SK-N-SH treated with all-trans-retinoic acid at 6 μM for 48 hours (cell line): Measurements from ENCODE around the gene ZC3H15.

Experiments used
- ATAC-seq: fragments of 200-7000 bp; cut with Tn5 transposase; 3 replicates; pipeline ENCODE4 v1.9.1; 2020; ENCODE audit warnings: mild to moderate bottlenecking, moderate library complexity
- ARNTL ChIP-seq: fragments of 450-650 bp; formaldehyde crosslinking; IDR thresholded peaks from 2 replicates; pipeline ENCODE4 v1.5.0; 2020; ENCODE audit warnings: low read depth, mild to moderate bottlenecking, moderate library complexity, borderline replicate concordance
- BACH2 ChIP-seq: fragments of 250-450 bp; sonication (Bioruptor Pico); IDR thresholded peaks from 2 replicates; pipeline ENCODE4 v1.9.0; 2021; ENCODE audit warnings: mild to moderate bottlenecking, borderline replicate concordance
- CSDC2 ChIP-seq: fragments of 250-450 bp; sonication (Bioruptor Pico); IDR thresholded peaks from 2 replicates; pipeline ENCODE4 v1.5.0; 2020; ENCODE audit warnings: mild to moderate bottlenecking, moderate library complexity
- ESRRG ChIP-seq: fragments of 250-450 bp; sonication (Bioruptor Pico); IDR thresholded peaks from 2 replicates; pipeline ENCODE4 v1.6.1; 2021; ENCODE audit warnings: mild to moderate bottlenecking
- GLIS3 ChIP-seq: fragments of 250-450 bp; sonication (Bioruptor Pico); IDR thresholded peaks from 2 replicates; pipeline ENCODE4 v1.5.0; 2020; ENCODE audit warnings: mild to moderate bottlenecking, moderate library complexity
- ISL1 ChIP-seq: fragments of 250-450 bp; sonication (Bioruptor Pico); IDR thresholded peaks from 2 replicates; pipeline ENCODE4 v2.1.2; 2022; ENCODE audit warnings: mild to moderate bottlenecking, moderate library complexity
- OSR1 ChIP-seq: fragments of 250-450 bp; sonication (Bioruptor Pico); IDR thresholded peaks from 2 replicates; pipeline ENCODE4 v1.8.0; 2022; ENCODE audit warnings: moderate library complexity, mild to moderate bottlenecking, inconsistent platforms
- PPARA ChIP-seq: fragments of 250-450 bp; sonication (Bioruptor Pico); IDR thresholded peaks from 2 replicates; pipeline ENCODE4 v1.5.0; 2020; ENCODE audit warnings: mild to moderate bottlenecking, borderline replicate concordance
- RARB ChIP-seq: fragments of 250-450 bp; sonication (Bioruptor Pico); IDR thresholded peaks from 2 replicates; pipeline ENCODE4 v1.8.0; 2021; ENCODE audit warnings: mild to moderate bottlenecking, moderate library complexity
- TCF4 ChIP-seq: fragments of 250-450 bp; sonication (Bioruptor Pico); IDR thresholded peaks from 2 replicates; pipeline ENCODE4 v1.8.0; 2021; ENCODE audit warnings: mild to moderate bottlenecking, moderate library complexity, borderline replicate concordance
- TOX ChIP-seq: fragments of 250-450 bp; sonication (Bioruptor Pico); IDR thresholded peaks from 2 replicates; pipeline ENCODE4 v1.8.0; 2021; ENCODE audit warnings: mild to moderate bottlenecking, moderate library complexity, borderline replicate concordance
- ZC3H10 ChIP-seq: fragments of 250-450 bp; sonication (Bioruptor Pico); IDR thresholded peaks from 2 replicates; pipeline ENCODE4 v1.5.1; 2021; ENCODE audit warnings: mild to moderate bottlenecking, moderate library complexity
- ZFP3 ChIP-seq: fragments of 250-450 bp; sonication (Bioruptor Pico); IDR thresholded peaks from 2 replicates; pipeline ENCODE4 v1.5.0; 2020; ENCODE audit warnings: mild to moderate bottlenecking, moderate library complexity
- ZFP30 ChIP-seq: fragments of 450-650 bp; formaldehyde crosslinking; IDR thresholded peaks from 2 replicates; pipeline ENCODE4 v1.5.0; 2022; ENCODE audit warnings: mild to moderate bottlenecking, moderate library complexity
- ZNF565 ChIP-seq: fragments of 450-650 bp; formaldehyde crosslinking; conservative IDR thresholded peaks from 2 replicates; pipeline ENCODE4 v1.5.0; 2020; ENCODE audit warnings: low read depth, mild to moderate bottlenecking, moderate library complexity
- ZNF70 ChIP-seq: fragments of 450-650 bp; formaldehyde crosslinking; IDR thresholded peaks from 2 replicates; pipeline ENCODE4 v1.5.0; 2020; ENCODE audit warnings: mild to moderate bottlenecking, moderate library complexity
- ZNF8 ChIP-seq: fragments of 450-650 bp; formaldehyde crosslinking; IDR thresholded peaks from 2 replicates; pipeline ENCODE4 v1.5.0; 2020; ENCODE audit warnings: mild to moderate bottlenecking, moderate library complexity
- TF ChIP-seq, protein P1 (sequence below): fragments of 250-450 bp; sonication (Bioruptor Pico); IDR thresholded peaks from 2 replicates; pipeline ENCODE4 v1.5.0; 2020; ENCODE audit warnings: mild to moderate bottlenecking, moderate library complexity
- TF ChIP-seq, protein P2 (sequence below): fragments of 250-450 bp; sonication (Bioruptor Pico); IDR thresholded peaks from 2 replicates; pipeline ENCODE4 v1.8.0; 2021; ENCODE audit warnings: low read depth, mild to moderate bottlenecking, moderate library complexity, borderline replicate concordance
- TF ChIP-seq, protein P3 (sequence below): fragments of 250-450 bp; sonication (Bioruptor Pico); IDR thresholded peaks from 2 replicates; pipeline ENCODE4 v1.5.1; 2021; ENCODE audit warnings: mild to moderate bottlenecking, moderate library complexity
- TF ChIP-seq, protein P4 (sequence below): fragments of 250-450 bp; sonication (Bioruptor Pico); IDR thresholded peaks from 2 replicates; pipeline ENCODE4 v1.5.1; 2020; ENCODE audit warnings: low read depth, mild to moderate bottlenecking, moderate library complexity
- TF ChIP-seq, protein P5 (sequence below): fragments of 250-450 bp; sonication (Bioruptor Pico); IDR thresholded peaks from 2 replicates; pipeline ENCODE4 v1.8.0; 2020; ENCODE audit warnings: mild to moderate bottlenecking, moderate library complexity, borderline replicate concordance

ZC3H15 gene

DNA sequence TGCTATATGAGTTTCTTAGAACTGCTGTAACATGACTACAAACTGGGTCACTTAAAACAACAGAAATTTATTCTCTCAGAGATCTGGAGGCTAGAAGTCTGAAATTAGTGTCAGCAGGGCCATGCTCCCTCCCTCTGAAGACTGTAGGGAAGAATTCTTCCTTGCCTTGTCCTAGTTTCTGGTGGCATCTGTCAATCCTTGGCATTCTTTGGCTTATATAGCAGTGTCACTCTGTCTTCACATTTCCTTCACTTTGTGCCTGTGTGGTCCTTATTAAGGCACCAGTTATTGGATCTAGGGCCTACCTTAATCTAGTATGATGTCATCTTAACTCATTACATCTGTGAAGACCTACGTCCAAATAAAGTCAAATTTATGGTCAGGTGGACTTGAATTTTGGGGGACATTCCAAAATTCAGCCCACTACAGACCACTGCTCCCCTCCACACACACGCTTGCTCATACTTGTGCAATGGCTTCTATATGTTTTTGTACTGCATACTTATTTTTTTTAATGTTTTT is 7.6 kb downstream of the ZC3H15 start (continued):
- no peak for TF ChIP-seq TCF4 (CRISPR knock-in tag)
- no peak for TF ChIP-seq ZNF70 (CRISPR knock-in tag)
- no peak for TF ChIP-seq ZFP30
- no peak for TF ChIP-seq GLIS3
- no peak for TF ChIP-seq BACH2
- no peak for TF ChIP-seq ISL1 (CRISPR knock-in tag)
- no peak for TF ChIP-seq TOX (CRISPR knock-in tag)
- no peak for TF ChIP-seq ZNF565 (CRISPR knock-in tag)
- TF ChIP-seq, protein P1, sequence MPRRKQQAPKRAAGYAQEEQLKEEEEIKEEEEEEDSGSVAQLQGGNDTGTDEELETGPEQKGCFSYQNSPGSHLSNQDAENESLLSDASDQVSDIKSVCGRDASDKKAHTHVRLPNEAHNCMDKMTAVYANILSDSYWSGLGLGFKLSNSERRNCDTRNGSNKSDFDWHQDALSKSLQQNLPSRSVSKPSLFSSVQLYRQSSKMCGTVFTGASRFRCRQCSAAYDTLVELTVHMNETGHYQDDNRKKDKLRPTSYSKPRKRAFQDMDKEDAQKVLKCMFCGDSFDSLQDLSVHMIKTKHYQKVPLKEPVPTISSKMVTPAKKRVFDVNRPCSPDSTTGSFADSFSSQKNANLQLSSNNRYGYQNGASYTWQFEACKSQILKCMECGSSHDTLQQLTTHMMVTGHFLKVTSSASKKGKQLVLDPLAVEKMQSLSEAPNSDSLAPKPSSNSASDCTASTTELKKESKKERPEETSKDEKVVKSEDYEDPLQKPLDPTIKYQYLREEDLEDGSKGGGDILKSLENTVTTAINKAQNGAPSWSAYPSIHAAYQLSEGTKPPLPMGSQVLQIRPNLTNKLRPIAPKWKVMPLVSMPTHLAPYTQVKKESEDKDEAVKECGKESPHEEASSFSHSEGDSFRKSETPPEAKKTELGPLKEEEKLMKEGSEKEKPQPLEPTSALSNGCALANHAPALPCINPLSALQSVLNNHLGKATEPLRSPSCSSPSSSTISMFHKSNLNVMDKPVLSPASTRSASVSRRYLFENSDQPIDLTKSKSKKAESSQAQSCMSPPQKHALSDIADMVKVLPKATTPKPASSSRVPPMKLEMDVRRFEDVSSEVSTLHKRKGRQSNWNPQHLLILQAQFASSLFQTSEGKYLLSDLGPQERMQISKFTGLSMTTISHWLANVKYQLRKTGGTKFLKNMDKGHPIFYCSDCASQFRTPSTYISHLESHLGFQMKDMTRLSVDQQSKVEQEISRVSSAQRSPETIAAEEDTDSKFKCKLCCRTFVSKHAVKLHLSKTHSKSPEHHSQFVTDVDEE (CRISPR knock-in tag), result no peak
- TF ChIP-seq ESRRG (CRISPR knock-in tag), result no peak

DNA sequence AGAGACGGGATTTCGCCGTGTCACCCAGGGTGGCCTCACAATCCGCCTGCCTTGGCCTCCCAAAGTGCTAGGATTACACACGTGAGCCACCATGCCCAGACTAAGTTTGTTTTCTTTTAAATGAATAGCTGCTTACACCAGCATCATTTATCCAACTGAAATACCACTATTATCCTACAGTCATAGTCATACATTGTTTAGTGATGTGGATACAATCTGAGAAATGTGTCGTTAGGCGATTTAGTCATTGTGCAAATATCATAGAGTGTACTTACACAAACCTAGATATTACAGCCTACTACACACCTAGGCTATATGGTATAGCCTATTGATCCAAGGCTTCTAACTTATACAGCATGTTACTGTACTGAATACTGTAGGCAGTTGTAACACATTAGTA is 10.3 kb downstream of the ZC3H15 start:
- ATAC-seq, result no peak
- TF ChIP-seq PPARA (no peak), ARNTL (CRISPR knock-in tag) (no peak), ZFP3 (CRISPR knock-in tag) (no peak), RARB (CRISPR knock-in tag) (no peak), TOX (CRISPR knock-in tag) (no peak), ISL1 (CRISPR knock-in tag) (no peak), TCF4 (CRISPR knock-in tag) (no peak), OSR1 (CRISPR knock-in tag) (no peak), CSDC2 (CRISPR knock-in tag) (no peak), ZNF8 (CRISPR knock-in tag) (no peak), ZNF565 (CRISPR knock-in tag) (no peak), ZFP30 (no peak), GLIS3 (no peak), ZC3H10 (CRISPR knock-in tag) (no peak), BACH2 (no peak)
- TF ChIP-seq, protein P2, sequence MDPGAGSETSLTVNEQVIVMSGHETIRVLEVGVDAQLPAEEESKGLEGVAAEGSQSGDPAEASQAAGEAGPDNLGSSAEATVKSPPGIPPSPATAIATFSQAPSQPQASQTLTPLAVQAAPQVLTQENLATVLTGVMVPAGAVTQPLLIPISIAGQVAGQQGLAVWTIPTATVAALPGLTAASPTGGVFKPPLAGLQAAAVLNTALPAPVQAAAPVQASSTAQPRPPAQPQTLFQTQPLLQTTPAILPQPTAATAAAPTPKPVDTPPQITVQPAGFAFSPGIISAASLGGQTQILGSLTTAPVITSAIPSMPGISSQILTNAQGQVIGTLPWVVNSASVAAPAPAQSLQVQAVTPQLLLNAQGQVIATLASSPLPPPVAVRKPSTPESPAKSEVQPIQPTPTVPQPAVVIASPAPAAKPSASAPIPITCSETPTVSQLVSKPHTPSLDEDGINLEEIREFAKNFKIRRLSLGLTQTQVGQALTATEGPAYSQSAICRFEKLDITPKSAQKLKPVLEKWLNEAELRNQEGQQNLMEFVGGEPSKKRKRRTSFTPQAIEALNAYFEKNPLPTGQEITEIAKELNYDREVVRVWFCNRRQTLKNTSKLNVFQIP, result no peak
- TF ChIP-seq, protein P3, sequence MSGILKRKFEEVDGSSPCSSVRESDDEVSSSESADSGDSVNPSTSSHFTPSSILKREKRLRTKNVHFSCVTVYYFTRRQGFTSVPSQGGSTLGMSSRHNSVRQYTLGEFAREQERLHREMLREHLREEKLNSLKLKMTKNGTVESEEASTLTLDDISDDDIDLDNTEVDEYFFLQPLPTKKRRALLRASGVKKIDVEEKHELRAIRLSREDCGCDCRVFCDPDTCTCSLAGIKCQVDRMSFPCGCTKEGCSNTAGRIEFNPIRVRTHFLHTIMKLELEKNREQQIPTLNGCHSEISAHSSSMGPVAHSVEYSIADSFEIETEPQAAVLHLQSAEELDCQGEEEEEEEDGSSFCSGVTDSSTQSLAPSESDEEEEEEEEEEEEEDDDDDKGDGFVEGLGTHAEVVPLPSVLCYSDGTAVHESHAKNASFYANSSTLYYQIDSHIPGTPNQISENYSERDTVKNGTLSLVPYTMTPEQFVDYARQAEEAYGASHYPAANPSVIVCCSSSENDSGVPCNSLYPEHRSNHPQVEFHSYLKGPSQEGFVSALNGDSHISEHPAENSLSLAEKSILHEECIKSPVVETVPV (CRISPR knock-in tag), result no peak
- TF ChIP-seq, protein P4, sequence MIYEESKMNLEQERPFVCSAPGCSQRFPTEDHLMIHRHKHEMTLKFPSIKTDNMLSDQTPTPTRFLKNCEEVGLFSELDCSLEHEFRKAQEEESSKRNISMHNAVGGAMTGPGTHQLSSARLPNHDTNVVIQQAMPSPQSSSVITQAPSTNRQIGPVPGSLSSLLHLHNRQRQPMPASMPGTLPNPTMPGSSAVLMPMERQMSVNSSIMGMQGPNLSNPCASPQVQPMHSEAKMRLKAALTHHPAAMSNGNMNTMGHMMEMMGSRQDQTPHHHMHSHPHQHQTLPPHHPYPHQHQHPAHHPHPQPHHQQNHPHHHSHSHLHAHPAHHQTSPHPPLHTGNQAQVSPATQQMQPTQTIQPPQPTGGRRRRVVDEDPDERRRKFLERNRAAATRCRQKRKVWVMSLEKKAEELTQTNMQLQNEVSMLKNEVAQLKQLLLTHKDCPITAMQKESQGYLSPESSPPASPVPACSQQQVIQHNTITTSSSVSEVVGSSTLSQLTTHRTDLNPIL (CRISPR knock-in tag), result no peak
- TF ChIP-seq, protein P5, sequence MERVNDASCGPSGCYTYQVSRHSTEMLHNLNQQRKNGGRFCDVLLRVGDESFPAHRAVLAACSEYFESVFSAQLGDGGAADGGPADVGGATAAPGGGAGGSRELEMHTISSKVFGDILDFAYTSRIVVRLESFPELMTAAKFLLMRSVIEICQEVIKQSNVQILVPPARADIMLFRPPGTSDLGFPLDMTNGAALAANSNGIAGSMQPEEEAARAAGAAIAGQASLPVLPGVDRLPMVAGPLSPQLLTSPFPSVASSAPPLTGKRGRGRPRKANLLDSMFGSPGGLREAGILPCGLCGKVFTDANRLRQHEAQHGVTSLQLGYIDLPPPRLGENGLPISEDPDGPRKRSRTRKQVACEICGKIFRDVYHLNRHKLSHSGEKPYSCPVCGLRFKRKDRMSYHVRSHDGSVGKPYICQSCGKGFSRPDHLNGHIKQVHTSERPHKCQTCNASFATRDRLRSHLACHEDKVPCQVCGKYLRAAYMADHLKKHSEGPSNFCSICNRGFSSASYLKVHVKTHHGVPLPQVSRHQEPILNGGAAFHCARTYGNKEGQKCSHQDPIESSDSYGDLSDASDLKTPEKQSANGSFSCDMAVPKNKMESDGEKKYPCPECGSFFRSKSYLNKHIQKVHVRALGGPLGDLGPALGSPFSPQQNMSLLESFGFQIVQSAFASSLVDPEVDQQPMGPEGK (CRISPR knock-in tag), result no peak
- TF ChIP-seq, protein P1 (CRISPR knock-in tag), result no peak
